GOT3 (cell line): ENCODE data around the gene CYTH4.
"Not testable (repeated sequence)": the region's sequence is repeated elsewhere in the genome, so short reads cannot be mapped to it uniquely, and the experiment has no call there.

Source experiments
- DNase-seq: peaks from one replicate; lab custom pipeline; 2025; ENCODE audit warnings: mixed read lengths; lab: John Stamatoyannopoulos, UW

Gene CYTH4

GRCh38 chr22:37248251-37248650, 34.1 kb upstream of the CYTH4 start:
- DNase-seq: no peak

GRCh38 chr22:37249986-37250385, 32.3 kb upstream of the CYTH4 start:
- no peak for DNase-seq

GRCh38 chr22:37251836-37252235, 30.5 kb upstream of the CYTH4 start:
- DNase-seq: not testable (repeated sequence)

DNA sequence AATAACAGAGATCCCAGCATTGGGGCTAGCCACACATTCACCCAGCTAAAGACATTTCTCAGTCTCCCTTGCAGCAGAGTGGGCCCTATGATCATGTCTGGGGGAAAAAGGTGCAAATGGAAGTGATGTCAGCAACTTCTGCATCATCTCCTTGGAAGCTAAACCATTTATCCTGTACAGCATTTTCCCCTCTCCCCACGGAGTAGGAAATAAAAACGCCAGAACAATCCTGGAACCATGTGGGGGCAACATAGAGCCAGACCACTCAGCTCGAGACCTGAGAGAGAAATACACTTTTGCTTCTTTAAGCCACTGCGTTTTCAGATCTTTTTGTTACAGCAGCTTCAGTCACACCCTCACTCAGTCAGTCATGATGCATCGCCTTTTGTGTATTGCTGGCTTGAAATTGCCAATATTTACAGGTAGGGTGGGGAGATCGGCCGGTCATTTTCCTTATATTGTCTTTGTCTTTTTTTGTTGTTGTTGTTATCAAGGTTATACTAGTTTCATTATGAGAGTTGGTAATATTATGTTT, 29.1 kb upstream of the CYTH4 start:
- DNase-seq: no peak

DNA sequence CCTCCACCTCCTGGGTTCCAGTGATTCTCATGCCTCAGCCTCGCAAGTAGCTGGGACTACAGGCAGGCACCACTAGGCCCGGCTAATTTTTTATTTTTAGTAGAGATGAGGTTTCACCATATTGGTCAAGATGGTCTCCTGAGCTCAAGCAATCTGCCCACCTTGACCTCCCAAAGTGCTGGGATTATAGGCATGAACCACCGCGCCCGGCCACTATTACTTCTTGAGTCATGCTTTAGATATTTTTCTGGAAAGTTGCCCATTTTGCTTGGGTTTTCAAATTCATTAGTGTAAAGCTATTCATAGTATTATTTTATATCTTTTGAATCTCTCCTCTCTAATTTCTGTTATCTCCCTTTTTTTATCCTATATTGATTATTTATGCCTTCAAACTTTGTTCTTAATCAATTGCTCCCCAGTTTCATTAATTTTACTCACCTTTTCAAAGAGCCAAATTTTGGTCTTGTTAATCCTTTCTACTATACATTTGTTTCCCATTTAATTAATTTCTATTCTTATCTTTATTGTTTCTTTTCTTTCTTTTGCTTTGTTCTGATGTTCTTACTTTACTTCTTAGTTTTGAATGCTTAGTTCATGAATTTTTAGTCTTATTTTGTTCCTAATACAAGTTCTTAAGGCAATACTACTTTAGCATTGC, 28.0 kb upstream of the CYTH4 start:
- no peak for DNase-seq

GRCh38 chr22:37254867-37255233, 27.5 kb upstream of the CYTH4 start:
- no peak for DNase-seq

DNA sequence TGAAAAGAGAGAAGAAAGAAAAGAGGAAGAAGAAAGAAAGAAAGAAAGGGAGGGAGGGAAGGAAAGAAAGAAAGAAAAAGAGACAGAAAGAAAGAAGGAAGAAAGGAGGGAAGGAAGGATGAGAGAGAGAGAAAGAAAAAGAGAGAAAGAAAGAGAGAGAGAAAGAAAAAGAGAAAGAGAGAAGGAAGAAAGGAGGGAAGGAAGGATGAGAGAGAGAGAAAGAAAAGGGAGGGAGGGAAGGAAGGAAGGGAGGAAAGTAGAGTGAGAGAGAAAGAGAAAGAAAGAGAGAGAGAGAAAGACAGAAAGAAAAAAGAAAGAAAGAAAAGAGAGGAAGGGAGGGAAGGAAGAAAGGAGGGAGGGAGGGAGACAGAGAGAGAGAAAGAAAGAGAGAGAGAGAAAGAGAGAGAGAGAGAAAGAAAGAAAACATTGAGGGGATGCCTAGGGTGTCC, 26.7 kb upstream of the CYTH4 start:
- DNase-seq: no peak

GRCh38 chr22:37256075-37256726, 26.1 kb upstream of the CYTH4 start:
- no peak for DNase-seq

- DNase-seq: no peak
Measured at GRCh38 chr22:37258005-37258752, 24.1 kb upstream of the CYTH4 start.

GRCh38 chr22:37258753-37259401, 23.4 kb upstream of the CYTH4 start:
- DNase-seq: no peak

DNA sequence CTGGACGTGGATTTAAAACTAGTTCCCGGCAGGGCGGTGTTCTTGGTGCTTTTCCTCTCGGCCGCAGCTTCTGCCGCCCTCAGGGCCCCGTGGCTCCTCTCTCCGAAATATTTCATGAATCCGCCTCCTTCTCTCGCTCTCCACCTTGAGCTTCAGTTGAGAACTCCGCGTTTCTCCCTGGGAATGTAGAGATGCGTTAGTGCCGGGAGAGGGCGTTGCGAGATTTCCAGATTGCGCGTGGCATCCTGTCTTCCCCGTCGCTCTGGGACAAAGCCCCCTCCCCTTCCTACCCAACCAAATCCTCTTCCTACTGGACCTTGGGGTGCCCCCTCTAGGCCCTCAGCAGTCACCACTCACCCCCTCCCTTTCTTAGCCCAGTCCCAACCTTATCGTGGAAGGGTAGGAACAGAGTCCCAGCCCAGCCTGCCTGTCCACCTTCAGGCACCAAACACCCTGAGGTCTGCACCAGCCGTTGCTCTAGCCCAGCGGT, 22.7 kb upstream of the CYTH4 start:
- DNase-seq: no peak

DNA sequence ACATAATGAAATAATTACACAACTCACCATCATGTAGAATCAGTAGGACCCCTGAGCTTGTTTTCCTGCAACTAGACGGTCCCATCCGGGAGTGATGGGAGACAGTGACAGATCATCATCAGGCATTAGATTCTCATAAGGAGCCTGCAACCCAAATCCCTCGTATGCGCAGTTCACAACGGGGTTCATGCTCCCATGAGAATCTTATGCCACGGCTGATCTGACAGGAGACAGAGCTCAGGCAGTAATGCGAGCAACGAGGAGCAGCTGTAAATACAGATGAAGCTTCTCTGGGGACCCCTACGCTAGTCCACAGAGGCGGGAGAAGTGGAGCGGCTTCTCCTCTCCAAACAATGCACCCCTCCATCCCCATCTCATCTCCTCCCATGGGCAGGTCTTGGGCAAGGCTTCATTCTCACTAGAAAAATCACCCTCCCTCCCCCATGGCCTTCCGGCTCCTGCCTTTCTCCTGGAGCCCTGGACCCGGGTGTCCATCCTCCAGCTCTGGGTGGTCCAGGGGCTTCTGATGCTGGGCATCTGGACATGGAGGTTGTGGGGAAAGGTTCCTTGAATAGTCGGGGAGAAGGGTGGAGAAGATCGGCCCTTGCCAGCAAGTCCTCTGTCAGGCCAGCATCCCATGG, 22.0 kb upstream of the CYTH4 start:
- no peak for DNase-seq

- DNase-seq: no peak
Measured at GRCh38 chr22:37260901-37261336, 21.4 kb upstream of the CYTH4 start.

DNA sequence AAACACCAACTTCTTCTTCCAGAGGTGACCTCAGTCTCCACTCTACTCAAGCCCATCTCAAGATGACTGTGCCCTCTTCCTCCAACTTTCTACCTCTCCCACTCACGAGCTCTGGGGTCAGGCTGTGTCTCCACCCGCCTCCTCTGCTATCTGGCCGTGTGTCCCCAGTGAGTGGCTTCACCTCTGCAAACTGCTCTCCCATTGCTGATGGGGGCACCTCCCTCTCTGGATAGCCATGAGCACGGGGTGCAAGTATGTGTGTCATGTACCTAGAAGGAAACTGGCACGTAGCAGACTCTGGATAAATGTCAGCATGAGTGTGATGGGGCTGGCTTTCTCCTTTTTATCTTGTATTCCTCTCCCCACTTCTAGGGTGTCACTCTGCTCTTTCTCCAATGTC, 20.0 kb upstream of the CYTH4 start:
- no peak for DNase-seq

- DNase-seq: no peak
Measured at GRCh38 chr22:37263966-37264887, 18.1 kb upstream of the CYTH4 start.

DNA sequence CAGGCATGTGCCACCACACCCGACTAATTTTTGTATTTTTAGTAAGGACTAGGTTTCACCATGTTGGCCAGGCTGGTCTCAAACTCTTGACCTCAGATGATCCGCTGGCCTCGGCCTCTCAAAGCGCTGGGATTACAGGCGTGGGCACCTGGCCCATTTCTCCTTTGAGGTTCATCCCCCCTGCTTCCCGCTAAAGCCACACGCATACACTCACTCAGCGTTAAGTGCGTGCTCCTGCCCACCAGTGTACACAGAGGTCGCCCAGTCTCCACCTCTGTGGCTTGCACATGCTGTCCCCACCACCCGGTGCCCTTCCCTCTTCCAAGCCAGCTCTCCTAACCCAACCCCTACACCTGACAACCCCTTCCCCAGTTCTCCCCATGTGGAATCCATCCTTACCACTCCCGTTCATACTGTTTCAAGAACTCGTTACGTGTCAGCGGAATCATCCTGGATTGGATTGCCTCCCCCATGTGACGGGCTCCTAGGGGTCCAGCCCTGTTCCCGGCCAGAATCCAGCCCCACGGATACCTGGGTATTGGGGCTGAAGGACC, 15.7 kb upstream of the CYTH4 start:
- DNase-seq: no peak

DNA sequence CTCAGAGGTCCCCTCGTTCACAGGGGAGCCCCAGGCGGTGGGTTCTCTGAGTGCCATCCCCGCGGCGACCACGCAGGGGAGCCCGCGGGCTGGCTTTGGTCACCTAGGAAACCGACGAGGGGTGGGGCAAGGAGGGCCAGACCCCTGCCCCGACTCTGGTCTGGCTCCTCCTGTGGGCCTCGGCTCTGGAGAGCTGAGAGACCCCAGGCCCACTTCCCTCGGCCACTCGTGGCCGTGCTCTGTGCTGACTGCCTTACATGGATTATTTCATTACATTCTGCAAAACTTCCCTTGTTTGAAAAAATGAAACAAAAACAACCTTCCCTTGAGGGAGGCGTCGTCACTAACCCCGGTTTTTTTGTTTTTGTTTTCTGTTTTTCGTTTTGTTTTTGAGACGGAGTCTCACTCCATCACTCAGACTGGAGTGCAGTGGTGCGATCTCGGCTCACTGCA, 15.1 kb upstream of the CYTH4 start:
- no peak for DNase-seq

DNA sequence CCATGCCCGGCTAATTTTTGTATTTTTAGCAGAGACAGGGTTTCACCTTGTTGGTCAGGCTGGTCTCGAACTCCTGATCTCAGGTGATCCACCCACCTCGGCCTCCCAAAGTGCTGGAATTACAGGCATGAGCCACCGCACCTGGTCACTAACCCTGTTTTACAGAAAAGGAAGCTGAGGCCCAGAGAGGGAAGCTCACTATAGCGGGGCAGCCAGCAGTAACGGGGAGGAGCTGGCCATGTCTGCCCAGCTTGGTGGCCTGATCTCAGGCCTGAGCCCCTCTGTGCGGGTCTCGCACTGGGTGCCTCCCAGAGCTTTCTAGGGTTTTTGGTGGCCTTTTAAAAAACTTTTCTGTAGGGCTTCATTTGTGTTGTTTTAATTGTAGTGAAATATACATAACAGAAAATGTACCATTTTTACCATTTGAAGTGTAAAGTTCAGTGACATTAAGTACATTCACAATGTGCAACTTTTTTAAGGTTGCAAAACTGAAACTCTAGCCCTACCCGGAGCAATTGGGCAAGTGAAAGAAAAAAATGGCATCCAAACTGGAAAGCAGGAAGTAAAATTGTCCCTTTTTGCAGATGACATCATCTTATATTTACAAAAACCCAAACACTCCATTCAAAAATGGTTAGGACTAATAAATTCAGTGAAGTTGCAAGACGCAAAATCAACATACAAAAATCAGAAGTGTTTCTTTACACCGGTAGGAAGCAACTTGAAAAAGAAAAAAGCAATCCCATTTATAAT, 14.5 kb upstream of the CYTH4 start:
- no peak for DNase-seq

DNA sequence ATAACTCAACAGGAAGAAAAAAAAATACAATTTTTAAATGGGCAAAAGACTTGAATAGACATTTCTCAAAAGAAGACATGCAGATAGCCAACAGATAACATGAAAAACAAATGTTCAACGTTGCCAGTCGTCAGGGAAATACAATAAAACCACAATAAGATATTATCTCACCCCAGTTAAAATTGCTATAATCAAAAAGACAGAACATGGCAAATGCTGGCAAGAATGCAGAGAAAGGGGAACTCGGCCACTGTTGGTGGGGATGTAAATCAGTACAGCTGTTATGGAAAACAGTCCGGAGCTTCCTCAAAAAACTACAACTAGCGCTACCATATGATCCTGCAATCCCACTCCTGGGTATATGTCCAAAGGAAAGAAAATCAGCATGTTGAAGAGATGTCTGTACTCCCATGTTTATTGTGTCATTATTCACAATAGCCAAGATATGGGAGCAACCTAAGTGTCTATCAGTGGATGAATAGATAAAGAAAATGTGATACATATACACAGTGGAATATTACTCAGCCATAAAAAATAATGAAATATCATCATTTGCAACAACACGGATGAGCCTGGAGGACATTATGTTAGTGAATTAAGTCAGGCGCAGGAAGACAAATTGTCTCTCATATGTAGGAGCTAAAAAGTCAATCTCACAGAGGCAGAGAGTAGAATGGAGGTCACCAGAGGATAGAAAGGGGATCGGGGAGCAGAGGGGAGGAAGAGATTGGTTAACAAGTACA, 12.2 kb upstream of the CYTH4 start:
- no peak for DNase-seq
